K562 (cell line): Measurements from ENCODE around the gene VPS50. TPM values are rescaled to one million over a fixed set of nuclear protein-coding genes. Genes with fewer than 3 reads are reported as not detected.

Experiments
- ATAC-seq: fragments of 200-7000 bp; cut with Tn5 transposase; 3 replicates; pipeline ENCODE4 v1.9.1; 2020; ENCODE audit warnings: moderate library complexity
- BruUV-seq: library from RNA; stranded (reverse); fragments of 400-500 nt; replicated peaks from 2 replicates; lab custom pipeline; 2021; lab: Mats Ljungman, UMichigan
- CTCF ChIA-PET: fragments of 300-600 bp; formaldehyde crosslinking; extraction: SDS; loops from one replicate; lab custom pipeline; 2021; ENCODE audit warnings: low intra/inter-chr PET ratio; lab: Yijun Ruan, JAX
- POLR2A ChIA-PET: fragments of 300-600, 350-650 bp; sonication (Branson Sonifier 250); formaldehyde crosslinking; extraction: SDS; loops from one replicate; lab custom pipeline; 2021; ENCODE audit warnings: antibody characterized with exemption, inconsistent platforms; lab: Yijun Ruan, JAX
- DNase-seq, 4 experiments: peaks; one replicate each; pipeline versions ENCODE4 v3.0.0 to v3.0.0-alpha.2; 2011 to 2018; ENCODE audit warnings: low spot score in 3 of 4, mixed read lengths in 3 of 4; ENCODE audit errors: extremely low read depth in 1 of 4
- FAIRE-seq: peaks from 2 replicates; lab custom pipeline; 2011; peaks lifted over from hg19 to GRCh38; lab: Jason Lieb, UNC
- H2AFZ ChIP-seq: 2 replicates; pipeline ENCODE4 v1.6.0; 2011; ENCODE audit warnings: low read depth, low read length, control low read depth, inconsistent platforms
- H3K27ac ChIP-seq: fragments of 200-600 bp; 3 replicates; pipeline ENCODE4 v1.8.0; 2011; ENCODE audit warnings: low read depth, mild to moderate bottlenecking, control low read depth, inconsistent platforms, low read length, moderate library complexity, mixed read lengths; ENCODE audit errors: extremely low read depth
- H3K27me3 ChIP-seq, 2 experiments: fragments of 300-600 bp in 1 of 2; 2 replicates in 1 of 2; 3 replicates in 1 of 2; pipeline versions ENCODE4 v1.6.0 to v1.8.0; 2011; ENCODE audit warnings: inconsistent platforms in 2 of 2, low read length in 2 of 2, mild to moderate bottlenecking in 1 of 2, mixed read lengths in 1 of 2, moderate library complexity in 1 of 2; ENCODE audit not compliant: control insufficient read depth in 2 of 2, insufficient read depth in 2 of 2
- H3K36me3 ChIP-seq: fragments of 300-600 bp; 3 replicates; pipeline ENCODE4 v1.8.0; 2011; ENCODE audit warnings: mild to moderate bottlenecking, low read length, inconsistent platforms; ENCODE audit not compliant: control insufficient read depth, insufficient read depth
- H3K4me1 ChIP-seq, 2 experiments: fragments of 200-600 bp in 1 of 2; replicated peaks in 1 of 2; 2 replicates in 1 of 2; 3 replicates in 1 of 2; pipeline versions ENCODE4 v1.5.1 to v1.8.0; 2011; ENCODE audit warnings: inconsistent platforms in 2 of 2, low read length in 2 of 2, mild to moderate bottlenecking in 1 of 2, mixed read lengths in 1 of 2, moderate library complexity in 1 of 2; ENCODE audit not compliant: control insufficient read depth in 2 of 2, insufficient read depth in 2 of 2
- H3K4me2 ChIP-seq: 2 replicates; pipeline ENCODE4 v1.6.1; 2011; ENCODE audit warnings: low read length, control low read depth, inconsistent platforms, mixed read lengths; ENCODE audit not compliant: insufficient read depth
- H3K4me3 ChIP-seq: fragments of 200-600 bp; sonication (generic), shearing (Covaris generic); 2 replicates; pipeline ENCODE4 v1.5.1; 2016; ENCODE audit warnings: control low read depth, inconsistent platforms
- H3K79me2 ChIP-seq: fragments of 200-600 bp; 3 replicates; pipeline ENCODE4 v1.8.0; 2011; ENCODE audit warnings: low read length, inconsistent platforms; ENCODE audit not compliant: control insufficient read depth, insufficient read depth
- H3K9ac ChIP-seq, 2 experiments: 2 replicates each; pipeline versions ENCODE4 v1.6.0 to v1.6.1; 2011; ENCODE audit warnings: low read depth in 2 of 2, low read length in 2 of 2, control low read depth in 1 of 2, inconsistent platforms in 1 of 2, mild to moderate bottlenecking in 1 of 2, mixed read lengths in 1 of 2; ENCODE audit not compliant: insufficient read depth in 1 of 2
- H3K9me1 ChIP-seq: one replicate; pipeline ENCODE4 v1.6.0; 2011; ENCODE audit warnings: inconsistent platforms, mild to moderate bottlenecking, low read length, moderate library complexity; ENCODE audit not compliant: control insufficient read depth, insufficient read depth
- H3K9me3 ChIP-seq: replicated peaks from 2 replicates; pipeline ENCODE4 v1.5.1; 2011; ENCODE audit warnings: low read depth, low read length, inconsistent platforms; ENCODE audit not compliant: control insufficient read depth, insufficient read depth
- H4K20me1 ChIP-seq: replicated peaks from 2 replicates; pipeline ENCODE4 v1.6.1; 2011; ENCODE audit warnings: low read length, inconsistent platforms, mixed read lengths; ENCODE audit not compliant: control insufficient read depth, insufficient read depth
- ETV5 ChIP-seq: sonication (generic); formaldehyde crosslinking; IDR thresholded peaks from 2 replicates; pipeline ENCODE4 v1.4.0; 2020; ENCODE audit warnings: low read depth, mild to moderate bottlenecking, missing genetic modification reagents
- NCOA6 ChIP-seq: fragments of 450-650 bp; IDR thresholded peaks from 2 replicates; pipeline ENCODE4 v1.6.1; 2017; ENCODE audit warnings: mild to moderate bottlenecking
- PHF21A ChIP-seq: fragments of 450-650 bp; IDR thresholded peaks from 2 replicates; pipeline ENCODE4 v1.6.1; 2017; ENCODE audit warnings: low read depth, borderline replicate concordance
- RHOXF2B ChIP-seq: fragments of 250-450 bp; sonication (Bioruptor Pico); conservative IDR thresholded peaks from 2 replicates; pipeline ENCODE4 v1.5.1; 2021
- SIRT6 ChIP-seq: IDR thresholded peaks from one replicate; pipeline ENCODE4 v1.6.1; 2012; ENCODE audit warnings: low read depth, mild to moderate bottlenecking, control low read depth, inconsistent platforms, low read length, moderate library complexity
- WGBS: fragments of 100-300 bp; shearing (Covaris generic); methylation state at CpG from one replicate; pipeline ENCODE4 v1.1.6; 2016; ENCODE audit warnings: low coverage, mixed read lengths; ENCODE audit not compliant: insufficient coverage; ENCODE audit errors: missing lambda C conversion rate; 5-methylcytosine and 5-hydroxymethylcytosine counted together
- in situ Hi-C: fragments of 300-500 bp; cut with MboI; formaldehyde crosslinking; loops from 4 replicates; pipeline ENCODE4 v1.15.0; 2018; ENCODE audit warnings: inconsistent platforms, mixed read lengths
- intact Hi-C: fragments of 100-400 bp; cut with micrococcal nuclease; formaldehyde crosslinking; loops from 2 replicates; pipeline ENCODE4 v1.14.2; 2022
- polyA plus RNA-seq, 8 experiments: library from polyadenylated mRNA; depleted of rRNA in 4 of 8; stranded (reverse) in 5 of 8; unstranded in 3 of 8; fragments of >200 nt; fragmentation: Nextera tagmentation in 2 of 8; fragmentation: Illumina TruSeq in 1 of 8; extraction: Ambion mirVana in 2 of 8; extraction: Trizol in 1 of 8; gene quantifications; 2 replicates each; pipeline versions ENCODE4 v1.2.1 to v1.2.3, GENCODE V29; 2011 to 2014; ENCODE audit warnings: inconsistent platforms in 1 of 8, missing spikeins in 1 of 8
- total RNA-seq, 7 experiments: library from RNA; depleted of rRNA in 6 of 7; stranded (reverse); fragments of >200 nt in 6 of 7; fragmentation: Illumina TruSeq in 2 of 7; extraction: Trizol in 2 of 7; gene quantifications; 2 replicates each; pipeline versions ENCODE4 v1.2.1 to v1.2.3, GENCODE V29; 2011 to 2021; ENCODE audit warnings: low replicate concordance in 1 of 7
- TF ChIP-seq, protein P1 (sequence below): IDR thresholded peaks from 2 replicates; pipeline ENCODE4 v1.6.1; 2011; ENCODE audit warnings: borderline replicate concordance, low read depth, mild to moderate bottlenecking, moderate library complexity, low read length; ENCODE audit not compliant: insufficient read depth, poor library complexity, severe bottlenecking

The VPS50 gene
- total and polyA plus RNA-seq, 9 of the 15 experiments (the other 6 are each of a cell fraction or from before 2014, with no cell fraction given): 10.5 to 29.4 (median 15.8) TPM

DNA sequence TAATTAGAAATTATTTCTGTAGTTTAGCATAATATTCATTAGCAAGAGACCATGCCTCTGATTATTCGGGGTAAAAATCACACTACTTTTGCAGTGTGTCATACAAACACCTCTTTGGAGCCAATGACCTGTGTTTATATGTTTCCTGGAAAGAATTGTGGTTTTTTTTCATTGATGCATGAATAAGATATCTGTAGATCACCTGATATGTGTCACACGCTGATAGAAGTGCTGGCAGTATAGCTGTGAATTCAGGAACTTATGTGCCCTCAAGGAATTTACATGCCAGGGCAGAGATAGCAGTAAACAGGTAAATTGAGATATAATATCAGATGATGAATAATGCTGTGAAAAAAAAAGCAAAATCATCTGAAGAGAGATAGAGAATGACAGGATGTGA lies 118.2 kb downstream of the VPS50 start:
- Histone ChIP-seq H3K9ac (no peak overlapping the region), H3K9me3 (no peaks in the 10 kb centered on the region), H3K4me3 (no peak overlapping the region), H4K20me1 (no peaks in the 10 kb centered on the region), H3K9me1 (no peaks in the 10 kb centered on the region), H2AFZ (no peak overlapping the region), H3K36me3 (no peaks in the 10 kb centered on the region), H3K79me2 (no peaks in the 10 kb centered on the region), H3K4me1 (no peaks in the 10 kb centered on the region), H3K4me2 (no peak overlapping the region), H3K27ac (no peak overlapping the region), H3K27me3 (no peaks in the 10 kb centered on the region)
- BruUV-seq: no TSS peak
- in situ Hi-C loops: no loop called here
- no peak for TF ChIP-seq PHF21A
- no peak for TF ChIP-seq SIRT6
- TF ChIP-seq ETV5 (CRISPR knock-in tag): no peak
- TF ChIP-seq NCOA6: no peak
- TF ChIP-seq, protein P1, sequence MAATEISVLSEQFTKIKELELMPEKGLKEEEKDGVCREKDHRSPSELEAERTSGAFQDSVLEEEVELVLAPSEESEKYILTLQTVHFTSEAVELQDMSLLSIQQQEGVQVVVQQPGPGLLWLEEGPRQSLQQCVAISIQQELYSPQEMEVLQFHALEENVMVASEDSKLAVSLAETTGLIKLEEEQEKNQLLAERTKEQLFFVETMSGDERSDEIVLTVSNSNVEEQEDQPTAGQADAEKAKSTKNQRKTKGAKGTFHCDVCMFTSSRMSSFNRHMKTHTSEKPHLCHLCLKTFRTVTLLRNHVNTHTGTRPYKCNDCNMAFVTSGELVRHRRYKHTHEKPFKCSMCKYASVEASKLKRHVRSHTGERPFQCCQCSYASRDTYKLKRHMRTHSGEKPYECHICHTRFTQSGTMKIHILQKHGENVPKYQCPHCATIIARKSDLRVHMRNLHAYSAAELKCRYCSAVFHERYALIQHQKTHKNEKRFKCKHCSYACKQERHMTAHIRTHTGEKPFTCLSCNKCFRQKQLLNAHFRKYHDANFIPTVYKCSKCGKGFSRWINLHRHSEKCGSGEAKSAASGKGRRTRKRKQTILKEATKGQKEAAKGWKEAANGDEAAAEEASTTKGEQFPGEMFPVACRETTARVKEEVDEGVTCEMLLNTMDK: no peak
- TF ChIP-seq RHOXF2B: no peak
- intact Hi-C loops: no loop called here
- POLR2A ChIA-PET: interaction anchor here (1.3 kb wide), 1 partner anchor 15 kb away, joined by 3 read pairs; no protein-coding TSS in a partner anchor
- FAIRE-seq (no peak), DNase-seq (no peak), ATAC-seq (no peak)
- WGBS: 65% methylated on average over 2 of the region's 2 CpGs
- CTCF ChIA-PET: no interaction called here
